ENCODE results near the gene KCNQ1. TPM values are rescaled to one million over a fixed set of nuclear protein-coding genes. Genes with fewer than 3 reads are reported as not detected.

KCNQ1 gene
- total and polyA plus RNA-seq, 2 donors (not counting 1 experiment from before 2014, with no cell fraction given), result 21.5 to 28.8 TPM

DNA sequence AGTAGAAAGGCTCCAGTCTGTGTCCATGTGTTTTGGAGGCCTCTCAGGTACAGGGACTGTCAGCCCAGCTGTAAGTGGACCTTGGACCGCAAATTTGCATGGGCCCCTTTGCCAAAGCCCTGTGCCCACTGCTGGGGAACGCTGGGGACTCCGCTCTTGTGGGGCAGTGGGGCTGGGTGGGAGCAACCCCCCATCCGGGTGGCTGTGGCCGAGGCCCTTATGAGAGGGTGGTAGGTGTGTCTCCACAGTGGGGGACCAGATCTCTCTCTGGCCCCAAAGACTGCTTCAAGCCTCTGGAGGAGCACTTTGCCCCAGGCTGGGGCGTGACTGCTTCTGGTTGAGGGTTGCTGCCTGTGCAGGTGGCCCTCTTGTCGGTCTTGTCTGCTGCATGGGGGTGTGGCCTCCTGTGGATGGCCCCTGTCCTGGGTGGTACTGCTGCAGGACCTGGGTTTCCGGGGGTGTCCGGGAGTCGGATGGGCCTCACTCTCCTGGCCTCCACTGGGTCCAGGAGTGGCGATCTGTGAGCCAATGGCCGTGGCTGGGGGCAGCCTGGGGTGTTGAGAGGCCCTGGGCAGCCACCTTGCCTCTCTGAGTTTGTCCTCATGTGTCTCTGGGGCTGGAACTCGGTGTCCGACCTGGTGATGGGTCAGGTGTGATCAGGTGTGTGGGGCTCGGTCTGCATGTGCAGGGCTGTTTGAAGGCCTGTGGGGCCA, 15.9 kb downstream of the KCNQ1 start:
- H3K27me3 Mint-ChIP-seq, result no peaks in the 10 kb centered on the region
- H3K4me1 ChIP-seq (ENCODE audit: control insufficient read depth in 2 of 2, insufficient read depth in 2 of 2, low read length in 2 of 2), result peaks cover 23 to 52% of the 10 kb centered on the region in 2 donors
- WGBS (ENCODE audit: insufficient coverage), result 89% methylated on average over 14 of the region's 15 CpGs
- intact Hi-C loops (cut with micrococcal nuclease), result no loop called here
- H3K4me3 Mint-ChIP-seq, result no peak overlapping the region
- no peak overlapping the region for H3K27ac ChIP-seq (ENCODE audit: low read length in 2 of 2)
- H3K9me3 Mint-ChIP-seq (ENCODE audit: insufficient read depth), result no peaks in the 10 kb centered on the region
- H3K4me2 ChIP-seq (replicated peaks; ENCODE audit: low read depth, low read length, poor library complexity, severe bottlenecking), result no peak overlapping the region
- TF ChIP-seq EZH2 (IDR thresholded peaks at IDR 0.05; ENCODE audit: borderline replicate concordance, insufficient read depth, low read depth, low read length, poor library complexity, severe bottlenecking), result no peak
- TF ChIP-seq, protein P1, sequence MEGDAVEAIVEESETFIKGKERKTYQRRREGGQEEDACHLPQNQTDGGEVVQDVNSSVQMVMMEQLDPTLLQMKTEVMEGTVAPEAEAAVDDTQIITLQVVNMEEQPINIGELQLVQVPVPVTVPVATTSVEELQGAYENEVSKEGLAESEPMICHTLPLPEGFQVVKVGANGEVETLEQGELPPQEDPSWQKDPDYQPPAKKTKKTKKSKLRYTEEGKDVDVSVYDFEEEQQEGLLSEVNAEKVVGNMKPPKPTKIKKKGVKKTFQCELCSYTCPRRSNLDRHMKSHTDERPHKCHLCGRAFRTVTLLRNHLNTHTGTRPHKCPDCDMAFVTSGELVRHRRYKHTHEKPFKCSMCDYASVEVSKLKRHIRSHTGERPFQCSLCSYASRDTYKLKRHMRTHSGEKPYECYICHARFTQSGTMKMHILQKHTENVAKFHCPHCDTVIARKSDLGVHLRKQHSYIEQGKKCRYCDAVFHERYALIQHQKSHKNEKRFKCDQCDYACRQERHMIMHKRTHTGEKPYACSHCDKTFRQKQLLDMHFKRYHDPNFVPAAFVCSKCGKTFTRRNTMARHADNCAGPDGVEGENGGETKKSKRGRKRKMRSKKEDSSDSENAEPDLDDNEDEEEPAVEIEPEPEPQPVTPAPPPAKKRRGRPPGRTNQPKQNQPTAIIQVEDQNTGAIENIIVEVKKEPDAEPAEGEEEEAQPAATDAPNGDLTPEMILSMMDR (IDR thresholded peaks at IDR 0.05), result no peak
- DNase-seq (no peak), ATAC-seq (ENCODE audit: low read depth) (no peak)
- peaks cover 53% of the 10 kb centered on the region for H3K4me1 Mint-ChIP-seq
- H3K79me2 ChIP-seq (ENCODE audit: control insufficient read depth, insufficient read depth, low read length), result peaks cover 57% of the 10 kb centered on the region
- H2AFZ ChIP-seq (ENCODE audit: insufficient read depth, low read depth, low read length, poor library complexity, severe bottlenecking), result no peak overlapping the region
- H3K4me3 ChIP-seq (ENCODE audit: control extremely low read depth in 1 of 5, extremely low read depth in 1 of 5, insufficient read depth in 1 of 5, low read depth in 2 of 5, low read length in 4 of 5), result no peak overlapping the region
- H4K20me1 ChIP-seq (ENCODE audit: control insufficient read depth, insufficient read depth, low read length, poor library complexity, severe bottlenecking), result peaks cover 60% of the 10 kb centered on the region
- H3K27me3 ChIP-seq (replicated peaks in 1 of 4; ENCODE audit: control extremely low read depth in 1 of 4, control insufficient read depth in 3 of 4, insufficient read depth in 4 of 4, low read length in 3 of 4), result no peaks in the 10 kb centered on the region
- H3K36me3 ChIP-seq (replicated peaks in 1 of 2; ENCODE audit: control extremely low read depth in 1 of 2, control insufficient read depth in 1 of 2, extremely low read depth in 1 of 2, insufficient read depth in 2 of 2, low read length in 1 of 2), result no peaks in the 10 kb centered on the region
- H3K9me3 ChIP-seq (ENCODE audit: control extremely low read depth in 1 of 3, control insufficient read depth in 2 of 3, insufficient read depth in 1 of 3, low read length in 2 of 3), result no peaks in the 10 kb centered on the region
- no peak overlapping the region for H3K9ac ChIP-seq (ENCODE audit: low read length)
- POLR2A ChIA-PET, result no interaction called here
- CTCF ChIA-PET, result no interaction called here
- H3K27ac Mint-ChIP-seq, result no peak overlapping the region

DNA sequence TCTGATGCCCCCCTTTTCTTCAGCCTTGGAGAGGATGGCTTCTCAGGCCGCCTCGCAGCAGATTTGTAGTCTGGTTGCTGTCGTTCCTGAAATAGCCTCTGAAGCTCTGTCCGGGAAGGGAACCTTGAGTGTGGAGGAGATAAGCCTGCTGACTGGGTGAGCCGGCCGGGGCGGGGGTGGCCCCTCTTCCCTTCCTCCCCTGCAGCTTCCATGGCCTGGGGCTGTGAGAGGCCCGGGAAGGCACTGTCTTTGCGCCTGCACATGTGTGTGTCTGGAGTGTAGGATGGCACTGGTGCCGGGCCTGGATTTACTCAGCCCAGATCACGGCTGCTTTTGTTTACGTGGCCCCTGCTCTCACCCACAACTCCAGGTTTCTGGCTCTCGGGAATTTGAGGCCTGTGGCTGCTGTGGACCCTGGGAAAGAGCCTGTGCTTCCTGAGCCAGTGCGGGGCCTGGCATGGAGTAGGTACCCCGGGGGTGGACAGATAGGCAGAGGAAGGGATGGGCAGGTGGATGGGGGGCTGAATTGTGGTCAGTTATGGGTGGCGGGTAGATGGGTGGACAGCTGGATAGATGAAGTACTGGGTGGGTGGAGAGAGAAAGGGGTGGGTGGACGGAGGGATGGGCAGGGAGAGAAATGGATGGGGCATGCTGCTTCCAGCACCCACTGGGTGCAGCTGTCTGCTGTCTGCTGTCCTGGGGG, 16.6 kb downstream of the KCNQ1 start:
- Mint-ChIP-seq H3K4me1 (peaks cover 59% of the 10 kb centered on the region), H3K4me3 (no peak overlapping the region)
- CTCF ChIA-PET, result interaction anchor here (0.6 to 1.1 kb wide), 2 partner anchors 427 to 428 kb away, joined by 3 to 4 read pairs; no protein-coding TSS in a partner anchor

More for the DNA sequence above, 16.6 kb downstream of the KCNQ1 start:
- POLR2A ChIA-PET, result no interaction called here
- H2AFZ ChIP-seq (ENCODE audit: insufficient read depth, low read depth, low read length, poor library complexity, severe bottlenecking), result no peak overlapping the region
- DNase-seq (no peak), ATAC-seq (ENCODE audit: low read depth) (no peak)
- H3K4me1 ChIP-seq (ENCODE audit: control insufficient read depth in 2 of 2, insufficient read depth in 2 of 2, low read length in 2 of 2), result peaks cover 30 to 59% of the 10 kb centered on the region in 2 donors
- peaks cover 67% of the 10 kb centered on the region for H4K20me1 ChIP-seq (ENCODE audit: control insufficient read depth, insufficient read depth, low read length, poor library complexity, severe bottlenecking)
- H3K9me3 ChIP-seq (ENCODE audit: control extremely low read depth in 1 of 3, control insufficient read depth in 2 of 3, insufficient read depth in 1 of 3, low read length in 2 of 3), result no peaks in the 10 kb centered on the region
- Mint-ChIP-seq H3K27me3 (no peaks in the 10 kb centered on the region), H3K9me3 (ENCODE audit: insufficient read depth) (no peaks in the 10 kb centered on the region), H3K27ac (no peak overlapping the region)
- TF ChIP-seq EZH2 (IDR thresholded peaks at IDR 0.05; ENCODE audit: borderline replicate concordance, insufficient read depth, low read depth, low read length, poor library complexity, severe bottlenecking), result no peak
- TF ChIP-seq, protein P1 (IDR thresholded peaks at IDR 0.05), result no peak
- H3K4me3 ChIP-seq (ENCODE audit: control extremely low read depth in 1 of 5, extremely low read depth in 1 of 5, insufficient read depth in 1 of 5, low read depth in 2 of 5, low read length in 4 of 5), result no peak overlapping the region
- H3K36me3 ChIP-seq (replicated peaks in 1 of 2; ENCODE audit: control extremely low read depth in 1 of 2, control insufficient read depth in 1 of 2, extremely low read depth in 1 of 2, insufficient read depth in 2 of 2, low read length in 1 of 2), result no peaks in the 10 kb centered on the region
- H3K79me2 ChIP-seq (ENCODE audit: control insufficient read depth, insufficient read depth, low read length), result peaks cover 64% of the 10 kb centered on the region
- intact Hi-C loops (cut with micrococcal nuclease), result no loop called here
- H3K9ac ChIP-seq (ENCODE audit: low read length), result no peak overlapping the region
- WGBS (ENCODE audit: insufficient coverage), result 95% methylated on average over 12 of the region's 17 CpGs
- H3K27me3 ChIP-seq (replicated peaks in 1 of 4; ENCODE audit: control extremely low read depth in 1 of 4, control insufficient read depth in 3 of 4, insufficient read depth in 4 of 4, low read length in 3 of 4), result no peaks in the 10 kb centered on the region
- no peak overlapping the region for H3K27ac ChIP-seq (ENCODE audit: low read length in 2 of 2)
- H3K4me2 ChIP-seq (replicated peaks; ENCODE audit: low read depth, low read length, poor library complexity, severe bottlenecking), result no peak overlapping the region

All from B cell (primary cell).